HepG2 (cell line): ENCODE measurements around the gene PRPSAP1. TPM values are rescaled to one million over a fixed set of nuclear protein-coding genes. Genes with fewer than 3 reads are reported as not detected.

ENCODE experiments used
- ATF3 ChIP-seq: sonication (generic); formaldehyde crosslinking; IDR thresholded peaks from 2 replicates; pipeline ENCODE4 v1.4.0; 2020; ENCODE audit warnings: missing genetic modification reagents
- BATF2 ChIP-seq: sonication (generic); formaldehyde crosslinking; IDR thresholded peaks from 2 replicates; pipeline ENCODE4 v1.8.0; 2022; ENCODE audit warnings: mild to moderate bottlenecking, missing genetic modification reagents, moderate library complexity
- ERF ChIP-seq: IDR thresholded peaks from 2 replicates; pipeline ENCODE4 v1.6.1; 2018; ENCODE audit warnings: missing biosample characterization, missing genetic modification reagents
- GLMP ChIP-seq: sonication (generic); formaldehyde crosslinking; IDR thresholded peaks from 2 replicates; pipeline ENCODE4 v1.9.0; 2021; ENCODE audit warnings: missing genetic modification reagents, mild to moderate bottlenecking, borderline replicate concordance
- IKZF1 ChIP-seq: fragments of 450-650 bp; IDR thresholded peaks from 2 replicates; pipeline ENCODE4 v1.7.1; 2016
- JUNB ChIP-seq: sonication (generic); formaldehyde crosslinking; IDR thresholded peaks from 2 replicates; pipeline ENCODE4 v1.8.0; 2022; ENCODE audit warnings: missing genetic modification reagents, mild to moderate bottlenecking, borderline replicate concordance
- KDM3A ChIP-seq: IDR thresholded peaks from 2 replicates; pipeline ENCODE4 v1.6.1; 2018; ENCODE audit warnings: low read depth, missing compliant biosample characterization
- MAFF ChIP-seq: IDR thresholded peaks from 2 replicates; pipeline ENCODE4 v1.6.1; 2011; ENCODE audit warnings: low read depth, low read length, improper control_type of control experiment
- MBD4 ChIP-seq: IDR thresholded peaks from 2 replicates; pipeline ENCODE4 v1.6.1; 2012; ENCODE audit warnings: low read length, inconsistent platforms, borderline replicate concordance
- MIER2 ChIP-seq: IDR thresholded peaks from 2 replicates; pipeline ENCODE4 v1.6.1; 2016; ENCODE audit warnings: missing biosample characterization, missing genetic modification reagents
- MXD3 ChIP-seq: IDR thresholded peaks from 2 replicates; pipeline ENCODE4 v1.6.1; 2016; ENCODE audit warnings: mild to moderate bottlenecking, missing biosample characterization, missing genetic modification reagents
- NCOA1 ChIP-seq: sonication (generic); formaldehyde crosslinking; IDR thresholded peaks from 2 replicates; pipeline ENCODE4 v1.9.0; 2021; ENCODE audit warnings: missing genetic modification reagents
- RFXANK ChIP-seq: IDR thresholded peaks from 2 replicates; pipeline ENCODE4 v1.6.1; 2016
- SRF ChIP-seq: IDR thresholded peaks from 2 replicates; pipeline ENCODE4 v1.6.1; 2011; ENCODE audit warnings: mild to moderate bottlenecking, low read depth, low read length, moderate library complexity
- TCF12 ChIP-seq, 2 experiments: fragments of 450-650 bp in 1 of 2; sonication (generic) in 1 of 2; formaldehyde crosslinking in 1 of 2; IDR thresholded peaks; 2 replicates each; pipeline versions ENCODE4 v1.6.1 to v1.8.0; 2017 to 2022; ENCODE audit warnings: antibody characterized with exemption in 1 of 2, mild to moderate bottlenecking in 1 of 2, missing genetic modification reagents in 1 of 2, moderate library complexity in 1 of 2
- TEAD3 ChIP-seq: optimal IDR thresholded peaks from 2 replicates; pipeline ENCODE3; 2016; ENCODE audit warnings: borderline replicate concordance
- TOE1 ChIP-seq: sonication (generic); formaldehyde crosslinking; IDR thresholded peaks from 2 replicates; pipeline ENCODE4 v1.4.0; 2020; ENCODE audit warnings: mild to moderate bottlenecking, missing genetic modification reagents
- ZBTB44 ChIP-seq: sonication (generic); formaldehyde crosslinking; IDR thresholded peaks from 2 replicates; pipeline ENCODE4 v1.4.0; 2020; ENCODE audit warnings: missing genetic modification reagents
- ZKSCAN8 ChIP-seq: IDR thresholded peaks from 2 replicates; pipeline ENCODE4 v1.6.1; 2016; ENCODE audit warnings: borderline replicate concordance, missing genetic modification reagents, missing compliant biosample characterization
- ZNF3 ChIP-seq: IDR thresholded peaks from 2 replicates; pipeline ENCODE4 v1.7.0; 2017; ENCODE audit warnings: inconsistent platforms
- ZNF414 ChIP-seq: sonication (generic); formaldehyde crosslinking; IDR thresholded peaks from 2 replicates; pipeline ENCODE4 v1.5.0; 2020; ENCODE audit warnings: missing genetic modification reagents
- ZNF580 ChIP-seq: IDR thresholded peaks from 2 replicates; pipeline ENCODE4 v1.6.1; 2016; ENCODE audit warnings: low read depth, borderline replicate concordance
- ZNF660 ChIP-seq: sonication (generic); formaldehyde crosslinking; IDR thresholded peaks from 2 replicates; pipeline ENCODE4 v1.5.1; 2020; ENCODE audit warnings: mild to moderate bottlenecking, low read depth, missing genetic modification reagents, borderline replicate concordance
- ZNF782 ChIP-seq: sonication (generic); formaldehyde crosslinking; IDR thresholded peaks from 2 replicates; pipeline ENCODE4 v1.4.0; 2020; ENCODE audit warnings: missing genetic modification reagents, mild to moderate bottlenecking, borderline replicate concordance
- ZSCAN31 ChIP-seq: sonication (generic); formaldehyde crosslinking; IDR thresholded peaks from 2 replicates; pipeline ENCODE4 v1.5.0; 2020; ENCODE audit warnings: low read depth, mild to moderate bottlenecking, missing genetic modification reagents
- polyA plus RNA-seq, 8 experiments: library from polyadenylated mRNA; depleted of rRNA in 3 of 8; stranded (reverse) in 7 of 8; unstranded in 1 of 8; fragments of >200 nt; fragmentation: Illumina TruSeq in 4 of 8; extraction: Trizol in 4 of 8; gene quantifications; 2 replicates each; pipeline versions ENCODE4 v1.2.1 to v1.2.3, GENCODE V29; 2011 to 2016; ENCODE audit warnings: low read depth in 4 of 8, missing spikeins in 1 of 8, mixed read lengths in 1 of 8; ENCODE audit not compliant: insufficient read depth in 1 of 8
- total RNA-seq, 5 experiments: library from RNA; depleted of rRNA; stranded (reverse); fragments of >200 nt; fragmentation: Illumina TruSeq; extraction: Trizol; gene quantifications; 2 replicates each; pipeline ENCODE4 v1.2.3, GENCODE V29; 2016; ENCODE audit warnings: low read depth in 1 of 5

Gene PRPSAP1
- total and polyA plus RNA-seq, 2 of the 13 experiments (the other 11 are each of a cell fraction or from before 2014, with no cell fraction given), result 91.1 to 314 TPM

- TF ChIP-seq ZNF580 (CRISPR knock-in tag) (no peak), MAFF (no peak; the same call in 1 of the 2 replicates), ERF (CRISPR knock-in tag) (peak; percentile 20; the same call in 1 of the 2 replicates), ZNF782 (CRISPR knock-in tag) (no peak; the same call in 1 of the 2 replicates), ZNF660 (CRISPR knock-in tag) (no peak), ATF3 (CRISPR knock-in tag) (peak; percentile 93), MBD4 (no peak), TCF12 (IDR thresholded peaks at IDR 0.05) (no peak), TCF12 (CRISPR knock-in tag; IDR thresholded peaks at IDR 0.05) (peak; percentile 23; the same call in 1 of the 2 replicates), ZBTB44 (CRISPR knock-in tag) (no peak; the same call in 1 of the 2 replicates), TEAD3 (CRISPR knock-in tag) (peak; percentile 93), ZNF414 (CRISPR knock-in tag) (peak; percentile 90; the same call in 1 of the 2 replicates), JUNB (CRISPR knock-in tag) (no peak), MIER2 (CRISPR knock-in tag) (no peak), SRF (no peak), GLMP (CRISPR knock-in tag) (0 out of 2 replicates have a peak, but pooled peaks have one; percentile 53), TOE1 (CRISPR knock-in tag) (no peak), KDM3A (peak; percentile 60; the same call in 1 of the 2 replicates), NCOA1 (CRISPR knock-in tag) (0 out of 2 replicates have a peak, but pooled peaks have one; percentile 22), BATF2 (CRISPR knock-in tag) (peak; percentile 92), ZSCAN31 (CRISPR knock-in tag) (no peak; the same call in none of the 2 replicates), MXD3 (CRISPR knock-in tag) (peak; percentile 73; the same call in 1 of the 2 replicates), ZKSCAN8 (CRISPR knock-in tag) (peak; percentile 67; the same call in 1 of the 2 replicates), ZNF3 (no peak), IKZF1 (no peak), RFXANK (no peak)
Measured at GRCh38 chr17:76382803-76383545, 29.3 kb upstream of the PRPSAP1 start (continued).
